A549 (cell line): Measurements from ENCODE around the gene DNAJC2. TPM values are rescaled to one million over a fixed set of nuclear protein-coding genes. Genes with fewer than 3 reads are reported as not detected.
A peak's percentile ranks its signal among the peaks of the same experiment; 100 is the strongest.

Experiments
- ATAC-seq, 2 experiments: fragments of 200-7000 bp in 1 of 2; fragments of >200 bp in 1 of 2; cut with Nextera tagmentation in 1 of 2; cut with Tn5 transposase in 1 of 2; 3 replicates each; pipeline versions ENCODE4 v1.8.0 to v1.9.1; 2018 to 2020; ENCODE audit warnings: mild to moderate bottlenecking in 1 of 2, moderate library complexity in 1 of 2
- CTCF ChIA-PET: fragments of 300-600 bp; sonication (Branson Sonifier 250); formaldehyde crosslinking; extraction: SDS; loops from one replicate; lab custom pipeline; 2021; ENCODE audit warnings: antibody characterized with exemption, inconsistent platforms; lab: Yijun Ruan, JAX
- POLR2A ChIA-PET: fragments of 350-600 bp; formaldehyde crosslinking; extraction: SDS; loops from one replicate; lab custom pipeline; 2021; ENCODE audit warnings: antibody characterized with exemption, inconsistent platforms; lab: Yijun Ruan, JAX
- DNase-seq, 2 experiments: peaks; one replicate each; pipeline versions ENCODE4 v3.0.0 to v3.0.0-alpha.2; 2011 to 2016; ENCODE audit warnings: low read depth in 1 of 2, low spot score in 1 of 2
- FAIRE-seq: peaks from 2 replicates; lab custom pipeline; 2011; peaks lifted over from hg19 to GRCh38; lab: Jason Lieb, UNC
- H3K27ac ChIP-seq, 2 experiments: fragments of >200 bp; sonication (Bioruptor Twin); formaldehyde crosslinking; 3 replicates each; pipeline ENCODE4 v1.5.1; 2016 to 2017
- H3K4me1 ChIP-seq: fragments of >200 bp; sonication (Bioruptor Twin); formaldehyde crosslinking; 3 replicates; pipeline ENCODE4 v1.6.1; 2016
- H3K4me2 ChIP-seq: fragments of >200 bp; sonication (Bioruptor Twin); formaldehyde crosslinking; 3 replicates; pipeline ENCODE4 v1.6.1; 2016
- H3K4me3 ChIP-seq: fragments of >200 bp; sonication (Bioruptor Twin); formaldehyde crosslinking; 3 replicates; pipeline ENCODE4 v1.5.1; 2016
- H3K9me3 ChIP-seq: fragments of >200 bp; sonication (Bioruptor Twin); formaldehyde crosslinking; 3 replicates; pipeline ENCODE4 v1.6.1; 2016
- CBX2 ChIP-seq: fragments of 200-600 bp; sonication (generic); IDR thresholded peaks from 2 replicates; pipeline ENCODE4 v1.6.1; 2016; ENCODE audit warnings: low read depth, mild to moderate bottlenecking, borderline replicate concordance
- CEBPB ChIP-seq, 2 experiments: fragments of >200 bp in 1 of 2; sonication (Bioruptor Twin) in 1 of 2; formaldehyde crosslinking in 1 of 2; IDR thresholded peaks; 2 replicates each; pipeline ENCODE4 v1.6.1; 2012 to 2016
- CHD2 ChIP-seq: fragments of 150-350 bp; IDR thresholded peaks from 2 replicates; pipeline ENCODE4 v1.6.1; 2014; ENCODE audit warnings: low read length; ENCODE audit not compliant: partially characterized antibody
- EP300 ChIP-seq, 2 experiments: fragments of >200 bp; sonication (Bioruptor Twin); formaldehyde crosslinking; IDR thresholded peaks; 2 replicates in 1 of 2; 3 replicates in 1 of 2; pipeline ENCODE4 v1.6.1; 2016 to 2017
- ESRRA ChIP-seq: fragments of 150-350 bp; IDR thresholded peaks from 2 replicates; pipeline ENCODE4 v1.6.1; 2014; ENCODE audit warnings: mild to moderate bottlenecking, low read length, borderline replicate concordance
- FOSL2 ChIP-seq, 2 experiments: fragments of 450-650 bp in 1 of 2; fragments of >200 bp in 1 of 2; sonication (Bioruptor Twin) in 1 of 2; formaldehyde crosslinking; IDR thresholded peaks; 2 replicates each; pipeline versions ENCODE4 v1.5.0 to v1.6.1; 2016 to 2020; ENCODE audit warnings: mild to moderate bottlenecking in 1 of 2, moderate library complexity in 1 of 2
- HDAC2 ChIP-seq: fragments of 200-600 bp; sonication (generic); IDR thresholded peaks from 2 replicates; pipeline ENCODE4 v1.6.1; 2016
- JUN ChIP-seq, 2 experiments: fragments of >200 bp; sonication (Bioruptor Twin); formaldehyde crosslinking; IDR thresholded peaks; 2 replicates in 1 of 2; 3 replicates in 1 of 2; pipeline ENCODE4 v1.6.1; 2016 to 2017
- KDM1A ChIP-seq: fragments of 200-600 bp; sonication (generic); IDR thresholded peaks from 2 replicates; pipeline ENCODE4 v1.6.1; 2016; ENCODE audit warnings: low read depth, mild to moderate bottlenecking
- KDM5A ChIP-seq: fragments of 200-600 bp; sonication (generic); IDR thresholded peaks from 2 replicates; pipeline ENCODE4 v1.6.1; 2016; ENCODE audit warnings: antibody characterized with exemption, mild to moderate bottlenecking
- MAZ ChIP-seq: fragments of 150-350 bp; IDR thresholded peaks from 2 replicates; pipeline ENCODE4 v1.6.1; 2014; ENCODE audit warnings: antibody characterized with exemption, low read depth, low read length, borderline replicate concordance
- MYC ChIP-seq: IDR thresholded peaks from 2 replicates; pipeline ENCODE4 v1.6.1; 2012; ENCODE audit warnings: mild to moderate bottlenecking, inconsistent platforms, low read length, improper control_type of control experiment, borderline replicate concordance
- NFE2L2 ChIP-seq: fragments of 150-350 bp; conservative IDR thresholded peaks from 2 replicates; pipeline ENCODE4 v1.6.1; 2014; ENCODE audit warnings: low read length
- PHF8 ChIP-seq: fragments of 200-600 bp; sonication (generic); IDR thresholded peaks from 2 replicates; pipeline ENCODE4 v1.6.1; 2016; ENCODE audit warnings: low read depth, mild to moderate bottlenecking, antibody characterized with exemption, moderate library complexity, borderline replicate concordance
- RARB ChIP-seq: fragments of 250-450 bp; sonication (Bioruptor Pico); IDR thresholded peaks from 2 replicates; pipeline ENCODE4 v1.8.0; 2021; ENCODE audit warnings: mild to moderate bottlenecking, moderate library complexity
- RCOR1 ChIP-seq: fragments of 150-350 bp; IDR thresholded peaks from 2 replicates; pipeline ENCODE4 v1.6.1; 2014; ENCODE audit warnings: antibody characterized with exemption, low read length, low read depth
- SREBF2 ChIP-seq: fragments of 450-650 bp; IDR thresholded peaks from 2 replicates; pipeline ENCODE4 v1.6.1; 2014; ENCODE audit warnings: mild to moderate bottlenecking, moderate library complexity
- TFCP2L1 ChIP-seq: fragments of 250-450 bp; sonication (Bioruptor Pico); IDR thresholded peaks from 2 replicates; pipeline ENCODE4 v1.5.0; 2021; ENCODE audit warnings: mild to moderate bottlenecking
- TP53 ChIP-seq: fragments of 250-450 bp; sonication (Bioruptor Pico); IDR thresholded peaks from 2 replicates; pipeline ENCODE4 v1.5.0; 2021; ENCODE audit warnings: mild to moderate bottlenecking, moderate library complexity
- ZC3H11A ChIP-seq: fragments of 450-650 bp; IDR thresholded peaks from 2 replicates; pipeline ENCODE4 v1.6.1; 2014; ENCODE audit warnings: antibody characterized with exemption, mild to moderate bottlenecking
- ZFP36 ChIP-seq: fragments of 450-650 bp; IDR thresholded peaks from 2 replicates; pipeline ENCODE4 v1.6.1; 2014; ENCODE audit warnings: borderline replicate concordance; ENCODE audit not compliant: partially characterized antibody
- WGBS: methylation state at CpG from one replicate; pipeline ENCODE4 v1.1.6; 2017; ENCODE audit errors: missing lambda C conversion rate; 5-methylcytosine and 5-hydroxymethylcytosine counted together
- polyA plus RNA-seq, 4 experiments: library from polyadenylated mRNA; depleted of rRNA in 3 of 4; stranded (reverse); fragments of >200 nt; fragmentation: RNase III in 1 of 4; extraction: RNeasy Plus Mini Kit Qiagen cat#74134 plus additional on column Dnase treatment in 1 of 4; gene quantifications; 2 replicates in 3 of 4; 3 replicates in 1 of 4; pipeline ENCODE4 v1.2.3, GENCODE V29; 2011 to 2017
- TF ChIP-seq, protein P1 (sequence below): fragments of 450-650 bp; IDR thresholded peaks from 2 replicates; pipeline ENCODE4 v1.6.1; 2014; ENCODE audit warnings: antibody characterized with exemption
- TF ChIP-seq, protein P2 (sequence below): IDR thresholded peaks from 2 replicates; pipeline ENCODE4 v1.6.1; 2012; ENCODE audit warnings: low read depth, borderline replicate concordance
- TF ChIP-seq, protein P3 (sequence below): fragments of >200 bp; sonication (Bioruptor Twin); formaldehyde crosslinking; IDR thresholded peaks from 2 replicates; pipeline ENCODE4 v1.6.1; 2016
- TF ChIP-seq, protein P4 (sequence below): fragments of 250-450 bp; sonication (Bioruptor Pico); IDR thresholded peaks from 2 replicates; pipeline ENCODE4 v1.5.0; 2020; ENCODE audit warnings: low read depth, mild to moderate bottlenecking, moderate library complexity
- TF ChIP-seq, protein P5 (sequence below): fragments of >200 bp; sonication (Bioruptor Twin); formaldehyde crosslinking; IDR thresholded peaks from 3 replicates; pipeline ENCODE4 v1.6.1; 2016
- TF ChIP-seq, protein P6 (sequence below): fragments of 250-450 bp; sonication (Bioruptor Pico); IDR thresholded peaks from 2 replicates; pipeline ENCODE4 v1.5.0; 2021; ENCODE audit warnings: mild to moderate bottlenecking, moderate library complexity, borderline replicate concordance

DNAJC2 gene
- polyA plus RNA-seq, 2 of the 4 experiments (the other 2 are of a cell fraction) = 48.8 to 63.3 TPM

DNA sequence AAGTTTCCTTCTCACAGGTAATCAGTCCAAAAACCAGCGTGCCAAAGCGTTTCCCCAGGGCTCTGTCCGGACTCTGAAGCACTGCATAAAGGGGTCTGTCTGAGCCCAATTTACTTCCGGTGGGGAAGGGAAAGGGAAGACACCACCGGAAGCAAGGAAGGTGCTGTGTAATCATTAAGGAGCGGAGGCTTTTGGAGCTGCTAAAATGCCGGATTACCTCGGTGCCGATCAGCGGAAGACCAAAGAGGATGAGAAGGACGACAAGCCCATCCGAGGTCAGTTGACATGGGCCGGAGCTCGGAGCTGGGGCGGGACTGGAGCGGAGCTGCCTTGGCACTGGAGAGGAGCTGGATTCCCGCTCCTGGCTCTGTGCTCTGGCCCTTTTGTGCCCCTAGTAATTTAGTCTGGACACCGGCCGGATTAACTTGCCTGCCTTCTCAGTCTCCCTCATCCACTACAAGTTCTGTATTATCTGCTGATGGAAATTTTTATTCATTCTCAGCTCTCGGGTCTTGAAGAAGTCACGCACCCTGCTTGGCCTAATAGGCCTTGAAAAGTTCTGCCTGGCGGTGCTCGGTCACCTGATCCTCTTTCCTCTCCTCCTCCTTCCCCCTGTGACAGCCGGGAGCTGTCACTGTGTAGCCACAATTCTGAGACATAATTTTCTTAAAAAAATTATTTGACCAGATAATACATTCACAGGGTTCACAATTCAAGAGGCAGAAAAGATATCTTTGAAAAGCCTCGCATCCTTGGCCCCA, 3.1 kb upstream of the DNAJC2 start, which contains the start of gene PSMC2 (continued):
- TF ChIP-seq CBX2 (no peak), SREBF2 (no peak), TP53 (CRISPR knock-in tag) (no peak), CHD2 (no peak), JUN (IDR thresholded peaks at IDR 0.05) (peak; percentile 66 to 86; a peak in 4 of 5 replicates), ESRRA (no peak), FOSL2 (IDR thresholded peaks at IDR 0.05) (no peak), FOSL2 (CRISPR knock-in tag; IDR thresholded peaks at IDR 0.05) (no peak), KDM5A (peak; percentile 85), EP300 (IDR thresholded peaks at IDR 0.05) (no peak), NFE2L2 (no peak), PHF8 (peak; percentile 87), CEBPB (IDR thresholded peaks at IDR 0.05) (0 out of 4 replicates have a peak, but pooled peaks of 1 of the 2 experiments have one; percentile 8), RARB (CRISPR knock-in tag) (no peak), MYC (no peak), TFCP2L1 (CRISPR knock-in tag) (no peak), HDAC2 (no peak), RCOR1 (no peak), ZC3H11A (no peak)
- TF ChIP-seq, protein P1, sequence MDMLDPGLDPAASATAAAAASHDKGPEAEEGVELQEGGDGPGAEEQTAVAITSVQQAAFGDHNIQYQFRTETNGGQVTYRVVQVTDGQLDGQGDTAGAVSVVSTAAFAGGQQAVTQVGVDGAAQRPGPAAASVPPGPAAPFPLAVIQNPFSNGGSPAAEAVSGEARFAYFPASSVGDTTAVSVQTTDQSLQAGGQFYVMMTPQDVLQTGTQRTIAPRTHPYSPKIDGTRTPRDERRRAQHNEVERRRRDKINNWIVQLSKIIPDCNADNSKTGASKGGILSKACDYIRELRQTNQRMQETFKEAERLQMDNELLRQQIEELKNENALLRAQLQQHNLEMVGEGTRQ = peak; percentile 59
- TF ChIP-seq, protein P2, sequence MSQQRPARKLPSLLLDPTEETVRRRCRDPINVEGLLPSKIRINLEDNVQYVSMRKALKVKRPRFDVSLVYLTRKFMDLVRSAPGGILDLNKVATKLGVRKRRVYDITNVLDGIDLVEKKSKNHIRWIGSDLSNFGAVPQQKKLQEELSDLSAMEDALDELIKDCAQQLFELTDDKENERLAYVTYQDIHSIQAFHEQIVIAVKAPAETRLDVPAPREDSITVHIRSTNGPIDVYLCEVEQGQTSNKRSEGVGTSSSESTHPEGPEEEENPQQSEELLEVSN = peak; percentile 57; the same call in 1 of the 2 replicates
- TF ChIP-seq, protein P3, sequence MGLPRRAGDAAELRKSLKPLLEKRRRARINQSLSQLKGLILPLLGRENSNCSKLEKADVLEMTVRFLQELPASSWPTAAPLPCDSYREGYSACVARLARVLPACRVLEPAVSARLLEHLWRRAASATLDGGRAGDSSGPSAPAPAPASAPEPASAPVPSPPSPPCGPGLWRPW = no peak
- TF ChIP-seq, protein P4, sequence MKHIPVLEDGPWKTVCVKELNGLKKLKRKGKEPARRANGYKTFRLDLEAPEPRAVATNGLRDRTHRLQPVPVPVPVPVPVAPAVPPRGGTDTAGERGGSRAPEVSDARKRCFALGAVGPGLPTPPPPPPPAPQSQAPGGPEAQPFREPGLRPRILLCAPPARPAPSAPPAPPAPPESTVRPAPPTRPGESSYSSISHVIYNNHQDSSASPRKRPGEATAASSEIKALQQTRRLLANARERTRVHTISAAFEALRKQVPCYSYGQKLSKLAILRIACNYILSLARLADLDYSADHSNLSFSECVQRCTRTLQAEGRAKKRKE (CRISPR knock-in tag) = no peak
- TF ChIP-seq, protein P5, sequence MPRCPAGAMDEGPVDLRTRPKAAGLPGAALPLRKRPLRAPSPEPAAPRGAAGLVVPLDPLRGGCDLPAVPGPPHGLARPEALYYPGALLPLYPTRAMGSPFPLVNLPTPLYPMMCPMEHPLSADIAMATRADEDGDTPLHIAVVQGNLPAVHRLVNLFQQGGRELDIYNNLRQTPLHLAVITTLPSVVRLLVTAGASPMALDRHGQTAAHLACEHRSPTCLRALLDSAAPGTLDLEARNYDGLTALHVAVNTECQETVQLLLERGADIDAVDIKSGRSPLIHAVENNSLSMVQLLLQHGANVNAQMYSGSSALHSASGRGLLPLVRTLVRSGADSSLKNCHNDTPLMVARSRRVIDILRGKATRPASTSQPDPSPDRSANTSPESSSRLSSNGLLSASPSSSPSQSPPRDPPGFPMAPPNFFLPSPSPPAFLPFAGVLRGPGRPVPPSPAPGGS = no peak; the same call in 2 of the 3 replicates

DNA sequence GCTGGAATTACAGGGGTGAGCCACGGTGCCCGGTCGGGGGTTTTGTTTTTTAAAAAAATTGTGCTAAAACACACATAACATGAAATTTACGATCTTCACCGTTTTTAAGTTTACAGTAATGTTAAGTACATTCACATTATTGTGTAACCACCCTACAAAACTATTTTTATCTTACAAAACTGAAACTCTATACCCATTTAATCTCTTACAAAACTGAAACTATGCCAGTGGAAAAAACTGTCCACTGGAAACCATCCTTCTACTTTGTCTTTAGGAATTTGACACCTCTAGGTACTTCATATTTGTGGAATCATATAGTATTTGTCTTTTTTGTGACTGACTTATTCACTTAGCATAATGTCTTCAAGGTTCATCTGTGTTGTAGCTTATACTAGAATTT, 1.8 kb upstream of the DNAJC2 start:
- TF ChIP-seq, protein P1 = no peak
- TF ChIP-seq ZFP36 (no peak), JUN (IDR thresholded peaks at IDR 0.05) (no peak), KDM1A (no peak), PHF8 (no peak), EP300 (IDR thresholded peaks at IDR 0.05) (no peak), MAZ (no peak)
- TF ChIP-seq, protein P4 (CRISPR knock-in tag) = no peak
- TF ChIP-seq, protein P5 = no peak
- TF ChIP-seq, protein P6, sequence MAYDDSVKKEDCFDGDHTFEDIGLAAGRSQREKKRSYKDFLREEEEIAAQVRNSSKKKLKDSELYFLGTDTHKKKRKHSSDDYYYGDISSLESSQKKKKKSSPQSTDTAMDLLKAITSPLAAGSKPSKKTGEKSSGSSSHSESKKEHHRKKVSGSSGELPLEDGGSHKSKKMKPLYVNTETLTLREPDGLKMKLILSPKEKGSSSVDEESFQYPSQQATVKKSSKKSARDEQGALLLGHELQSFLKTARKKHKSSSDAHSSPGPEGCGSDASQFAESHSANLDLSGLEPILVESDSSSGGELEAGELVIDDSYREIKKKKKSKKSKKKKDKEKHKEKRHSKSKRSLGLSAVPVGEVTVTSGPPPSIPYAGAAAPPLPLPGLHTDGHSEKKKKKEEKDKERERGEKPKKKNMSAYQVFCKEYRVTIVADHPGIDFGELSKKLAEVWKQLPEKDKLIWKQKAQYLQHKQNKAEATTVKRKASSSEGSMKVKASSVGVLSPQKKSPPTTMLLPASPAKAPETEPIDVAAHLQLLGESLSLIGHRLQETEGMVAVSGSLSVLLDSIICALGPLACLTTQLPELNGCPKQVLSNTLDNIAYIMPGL = no peak
- no peak for FAIRE-seq

More for the DNA sequence above, 1.8 kb upstream of the DNAJC2 start:
- 76% methylated on average over 5 of the region's 5 CpGs for WGBS
- no peak overlapping the region for H3K27ac ChIP-seq
- no peak overlapping the region for H3K4me3 ChIP-seq
- ATAC-seq (no peak), DNase-seq (no peak)
- no peaks in the 10 kb centered on the region for H3K9me3 ChIP-seq
- H3K4me1 ChIP-seq = peaks cover 29% of the 10 kb centered on the region
- ChIA-PET POLR2A (no interaction called here), CTCF (no interaction called here)
- H3K4me2 ChIP-seq = peak overlapping the region; percentile 82
